ENCODE measurements around the gene MGAT2.
A peak's percentile ranks its signal among the peaks of the same experiment; 100 is the strongest.
"Not testable (repeated sequence)": the region's sequence is repeated elsewhere in the genome, so short reads cannot be mapped to it uniquely, and the experiment has no call there.

The MGAT2 gene

GRCh38 chr14:49615776-49616175 lies 4.8 kb upstream of the MGAT2 start:
- DNase-seq (ENCODE audit: low spot score) = no peak
- no peak for TF ChIP-seq CTCF (IDR thresholded peaks at IDR 0.05; ENCODE audit: extremely low read depth, missing control alignments)

- DNase-seq (ENCODE audit: low spot score) = no peak
Measured at GRCh38 chr14:49617852-49618519, 2.6 kb upstream of the MGAT2 start.

GRCh38 chr14:49619273-49619672 lies 1.3 kb upstream of the MGAT2 start:
- DNase-seq (ENCODE audit: low spot score) = not testable (repeated sequence)

More at GRCh38 chr14:49617852-49618519, 2.6 kb upstream of the MGAT2 start:
- no peak for TF ChIP-seq CTCF (IDR thresholded peaks at IDR 0.05; ENCODE audit: extremely low read depth, missing control alignments)

- no peak for TF ChIP-seq CTCF (IDR thresholded peaks at IDR 0.05; ENCODE audit: extremely low read depth, missing control alignments)
- no peak for DNase-seq (ENCODE audit: low spot score)
Measured at GRCh38 chr14:49619730-49620129, 869 bp upstream of the MGAT2 start.

GRCh38 chr14:49621114-49621881 lies 699 bp downstream of the MGAT2 start:
- DNase-seq (ENCODE audit: low spot score) = peak; percentile 65
- no peak for TF ChIP-seq CTCF (IDR thresholded peaks at IDR 0.05; ENCODE audit: extremely low read depth, missing control alignments)

GRCh38 chr14:49622022-49622607 lies 1.5 kb downstream of the MGAT2 start:
- TF ChIP-seq CTCF (IDR thresholded peaks at IDR 0.05; ENCODE audit: extremely low read depth, missing control alignments) = no peak
- DNase-seq (ENCODE audit: low spot score) = no peak

GRCh38 chr14:49623387-49623786 lies 2.8 kb downstream of the MGAT2 start:
- no peak for TF ChIP-seq CTCF (IDR thresholded peaks at IDR 0.05; ENCODE audit: extremely low read depth, missing control alignments)
- DNase-seq (ENCODE audit: low spot score) = no peak

All from GM20000 (cell line).